ENCODE results near the gene ANGPTL8. TPM values are rescaled to one million over a fixed set of nuclear protein-coding genes. Genes with fewer than 3 reads are reported as not detected.

ANGPTL8 gene
- total RNA-seq, 1 experiment from 2014 or later, result not detected

DNA sequence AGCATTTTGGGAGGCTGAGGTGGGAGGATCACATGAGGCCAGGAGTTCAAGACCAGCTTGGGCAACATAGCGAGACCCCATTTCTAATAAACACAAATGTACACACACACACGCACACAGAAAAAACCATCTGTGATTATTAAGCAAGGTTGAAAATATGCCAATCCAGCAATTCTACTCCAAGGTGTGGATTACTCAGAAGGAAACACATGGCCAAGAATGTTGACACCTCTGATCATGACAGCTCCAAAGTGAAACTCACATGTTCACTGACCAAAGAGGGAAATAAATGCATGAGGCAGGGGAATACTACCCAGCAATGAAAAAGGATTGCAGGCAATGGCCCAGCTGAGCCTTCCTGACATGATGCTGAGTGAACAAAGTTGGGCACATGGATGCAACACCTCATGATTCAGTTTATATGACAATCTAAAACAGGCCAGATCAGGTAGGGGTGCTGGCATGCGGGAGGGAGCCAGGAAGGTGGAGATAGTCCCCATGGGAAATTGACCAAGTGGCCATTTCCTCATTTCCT is 18.5 kb downstream of the ANGPTL8 start:
- no peak for TF ChIP-seq EZH2 (IDR thresholded peaks at IDR 0.05; ENCODE audit: borderline replicate concordance, low read depth, low read length, poor library complexity, severe bottlenecking)
- TF ChIP-seq, protein P1, sequence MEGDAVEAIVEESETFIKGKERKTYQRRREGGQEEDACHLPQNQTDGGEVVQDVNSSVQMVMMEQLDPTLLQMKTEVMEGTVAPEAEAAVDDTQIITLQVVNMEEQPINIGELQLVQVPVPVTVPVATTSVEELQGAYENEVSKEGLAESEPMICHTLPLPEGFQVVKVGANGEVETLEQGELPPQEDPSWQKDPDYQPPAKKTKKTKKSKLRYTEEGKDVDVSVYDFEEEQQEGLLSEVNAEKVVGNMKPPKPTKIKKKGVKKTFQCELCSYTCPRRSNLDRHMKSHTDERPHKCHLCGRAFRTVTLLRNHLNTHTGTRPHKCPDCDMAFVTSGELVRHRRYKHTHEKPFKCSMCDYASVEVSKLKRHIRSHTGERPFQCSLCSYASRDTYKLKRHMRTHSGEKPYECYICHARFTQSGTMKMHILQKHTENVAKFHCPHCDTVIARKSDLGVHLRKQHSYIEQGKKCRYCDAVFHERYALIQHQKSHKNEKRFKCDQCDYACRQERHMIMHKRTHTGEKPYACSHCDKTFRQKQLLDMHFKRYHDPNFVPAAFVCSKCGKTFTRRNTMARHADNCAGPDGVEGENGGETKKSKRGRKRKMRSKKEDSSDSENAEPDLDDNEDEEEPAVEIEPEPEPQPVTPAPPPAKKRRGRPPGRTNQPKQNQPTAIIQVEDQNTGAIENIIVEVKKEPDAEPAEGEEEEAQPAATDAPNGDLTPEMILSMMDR (conservative IDR thresholded peaks at IDR 0.05; ENCODE audit: low read depth, low read length), result no peak
- Histone ChIP-seq H3K27me3 (replicated peaks; ENCODE audit: insufficient read depth, low read depth, low read length, poor library complexity) (no peaks in the 10 kb centered on the region), H3K27ac (ENCODE audit: low read depth, low read length, poor library complexity, severe bottlenecking) (no peak overlapping the region), H3K36me3 (ENCODE audit: insufficient read depth, low read length, poor library complexity, severe bottlenecking) (no peaks in the 10 kb centered on the region), H3K4me3 (ENCODE audit: low read depth, low read length, poor library complexity, severe bottlenecking) (no peak overlapping the region), H3K4me1 (ENCODE audit: insufficient read depth, low read length, poor library complexity, severe bottlenecking) (peaks cover 3% of the 10 kb centered on the region), H3K9me3 (ENCODE audit: low read depth, low read length, poor library complexity, severe bottlenecking) (no peaks in the 10 kb centered on the region)
- intact Hi-C loops (cut with micrococcal nuclease; ENCODE audit: unreplicated experiment), result no loop called here
- POLR2A ChIA-PET (ENCODE audit: low non-redundant PET), result no interaction called here
- BruUV-seq (replicated peaks), result no TSS peak
- CTCF ChIA-PET, result no interaction called here
- DNase-seq (ENCODE audit: low spot score), result no peak

DNA sequence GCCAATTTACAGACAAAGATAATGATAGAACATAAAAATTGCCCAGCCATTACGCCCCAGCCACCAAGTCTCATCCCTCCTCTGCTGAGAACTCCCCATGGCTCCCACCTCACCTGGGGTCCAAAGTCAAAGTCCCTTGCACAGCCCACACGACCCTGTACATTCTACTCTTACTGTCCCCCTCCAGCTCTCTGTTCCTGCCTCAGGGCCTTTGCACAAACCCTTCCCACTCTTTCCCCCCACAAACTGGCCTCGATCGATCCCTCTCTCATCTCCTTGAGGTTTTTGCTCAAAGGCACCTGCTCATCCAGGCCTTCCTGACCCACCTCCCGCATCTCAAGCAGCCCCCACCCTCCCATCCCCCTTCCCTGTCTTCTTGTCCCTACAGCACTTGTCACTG is 21.6 kb downstream of the ANGPTL8 start:
- ChIA-PET POLR2A (ENCODE audit: low non-redundant PET) (no interaction called here), CTCF (no interaction called here)
- intact Hi-C loops (cut with micrococcal nuclease; ENCODE audit: unreplicated experiment), result no loop called here
- TF ChIP-seq, protein P1 (conservative IDR thresholded peaks at IDR 0.05; ENCODE audit: low read depth, low read length), result no peak
- no peak for TF ChIP-seq EZH2 (IDR thresholded peaks at IDR 0.05; ENCODE audit: borderline replicate concordance, low read depth, low read length, poor library complexity, severe bottlenecking)
- Histone ChIP-seq H3K4me3 (ENCODE audit: low read depth, low read length, poor library complexity, severe bottlenecking) (no peak overlapping the region), H3K9me3 (ENCODE audit: low read depth, low read length, poor library complexity, severe bottlenecking) (no peaks in the 10 kb centered on the region), H3K4me1 (ENCODE audit: insufficient read depth, low read length, poor library complexity, severe bottlenecking) (peaks cover 3% of the 10 kb centered on the region), H3K27me3 (replicated peaks; ENCODE audit: insufficient read depth, low read depth, low read length, poor library complexity) (no peaks in the 10 kb centered on the region), H3K27ac (ENCODE audit: low read depth, low read length, poor library complexity, severe bottlenecking) (no peak overlapping the region), H3K36me3 (ENCODE audit: insufficient read depth, low read length, poor library complexity, severe bottlenecking) (no peaks in the 10 kb centered on the region)
- no peak for DNase-seq (ENCODE audit: low spot score)
- no TSS peak for BruUV-seq (replicated peaks)

DNA sequence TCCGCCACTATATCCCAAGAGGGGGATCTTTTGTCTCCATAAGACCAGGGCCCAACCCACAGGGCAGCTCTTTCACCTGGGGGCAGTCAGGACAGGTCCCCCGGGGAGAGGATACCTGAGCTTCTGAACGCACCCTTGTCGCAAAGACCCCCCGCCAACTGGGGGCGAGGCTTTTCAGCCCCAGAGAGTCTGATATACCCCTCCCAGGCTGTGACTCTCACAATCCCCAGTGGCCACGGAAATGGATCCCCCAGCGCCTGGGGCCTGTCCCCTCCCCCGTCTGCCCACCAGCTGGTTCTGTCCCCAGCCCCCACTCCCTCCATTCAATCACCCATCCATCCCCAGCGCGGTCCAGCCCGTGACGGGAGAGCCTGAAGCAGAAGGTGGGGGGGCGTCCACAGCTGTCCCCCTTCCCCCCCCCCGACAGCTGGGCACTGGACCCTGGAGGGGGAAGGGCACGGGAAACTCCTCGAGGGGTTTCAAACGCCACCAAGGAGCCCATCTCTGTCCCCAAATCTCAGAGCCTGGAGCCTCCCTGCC is 22.1 kb downstream of the ANGPTL8 start:
- TF ChIP-seq, protein P1 (conservative IDR thresholded peaks at IDR 0.05; ENCODE audit: low read depth, low read length), result no peak
- no peak for TF ChIP-seq EZH2 (IDR thresholded peaks at IDR 0.05; ENCODE audit: borderline replicate concordance, low read depth, low read length, poor library complexity, severe bottlenecking)
- no peaks in the 10 kb centered on the region for H3K9me3 ChIP-seq (ENCODE audit: low read depth, low read length, poor library complexity, severe bottlenecking)
- H3K4me3 ChIP-seq (ENCODE audit: low read depth, low read length, poor library complexity, severe bottlenecking), result peak overlapping the region; percentile 79
- intact Hi-C loops (cut with micrococcal nuclease; ENCODE audit: unreplicated experiment), result no loop called here
- no TSS peak for BruUV-seq (replicated peaks)
- peaks cover 3% of the 10 kb centered on the region for H3K4me1 ChIP-seq (ENCODE audit: insufficient read depth, low read length, poor library complexity, severe bottlenecking)
- no peaks in the 10 kb centered on the region for H3K27me3 ChIP-seq (replicated peaks; ENCODE audit: insufficient read depth, low read depth, low read length, poor library complexity)
- POLR2A ChIA-PET (ENCODE audit: low non-redundant PET), result interaction anchor here (0.7 kb wide), 1 partner anchor 35 kb away, joined by 8 read pairs; no protein-coding TSS in a partner anchor
- CTCF ChIA-PET, result no interaction called here
- H3K36me3 ChIP-seq (ENCODE audit: insufficient read depth, low read length, poor library complexity, severe bottlenecking), result no peaks in the 10 kb centered on the region
- DNase-seq (ENCODE audit: low spot score), result no peak
- peak overlapping the region; percentile 63 for H3K27ac ChIP-seq (ENCODE audit: low read depth, low read length, poor library complexity, severe bottlenecking)

Data from A673 (cell line).